ENCODE measurements around the gene TMEM131L. TPM values are rescaled to one million over a fixed set of nuclear protein-coding genes. Genes with fewer than 3 reads are reported as not detected.
"Not testable (repeated sequence)": the region's sequence is repeated elsewhere in the genome, so short reads cannot be mapped to it uniquely, and the experiment has no call there.

The TMEM131L gene
- polyA plus RNA-seq, 4 donors = 21.9 to 29.0 (median 27.0) TPM

- DNase-seq (ENCODE audit: low read depth in 4 of 4, low spot score in 3 of 4) = no peak
Measured at GRCh38 chr4:153603835-153604234, 137.7 kb downstream of the TMEM131L start.

GRCh38 chr4:153609070-153609469, 142.9 kb downstream of the TMEM131L start:
- not testable (repeated sequence) for DNase-seq (ENCODE audit: low read depth in 4 of 4, low spot score in 3 of 4)

- no peak for DNase-seq (ENCODE audit: low read depth in 4 of 4, low spot score in 3 of 4)
Measured at GRCh38 chr4:153610623-153611376, 144.6 kb downstream of the TMEM131L start.

GRCh38 chr4:153611679-153612078, 145.5 kb downstream of the TMEM131L start:
- no peak for DNase-seq (ENCODE audit: low read depth in 4 of 4, low spot score in 3 of 4)

DNA sequence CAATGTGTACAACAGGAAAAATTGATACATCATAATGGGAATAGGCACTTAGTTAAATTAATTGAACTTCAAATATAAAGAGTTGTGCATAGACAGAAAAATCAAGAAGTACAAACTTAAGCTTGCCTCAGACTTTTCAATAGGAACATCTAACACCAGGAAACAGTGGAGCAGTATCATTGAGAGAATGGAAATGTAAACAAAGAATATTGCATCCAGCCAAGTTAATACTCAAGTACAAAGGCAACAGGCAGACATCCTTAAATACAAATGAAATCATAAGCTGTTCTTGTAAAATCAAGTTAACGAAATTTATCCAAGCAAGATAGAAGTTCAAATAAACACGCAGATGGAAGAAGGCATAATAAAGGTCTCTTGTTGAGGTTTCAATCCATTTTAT, 146.7 kb downstream of the TMEM131L start:
- no peak for DNase-seq (ENCODE audit: low read depth in 4 of 4, low spot score in 3 of 4)

DNA sequence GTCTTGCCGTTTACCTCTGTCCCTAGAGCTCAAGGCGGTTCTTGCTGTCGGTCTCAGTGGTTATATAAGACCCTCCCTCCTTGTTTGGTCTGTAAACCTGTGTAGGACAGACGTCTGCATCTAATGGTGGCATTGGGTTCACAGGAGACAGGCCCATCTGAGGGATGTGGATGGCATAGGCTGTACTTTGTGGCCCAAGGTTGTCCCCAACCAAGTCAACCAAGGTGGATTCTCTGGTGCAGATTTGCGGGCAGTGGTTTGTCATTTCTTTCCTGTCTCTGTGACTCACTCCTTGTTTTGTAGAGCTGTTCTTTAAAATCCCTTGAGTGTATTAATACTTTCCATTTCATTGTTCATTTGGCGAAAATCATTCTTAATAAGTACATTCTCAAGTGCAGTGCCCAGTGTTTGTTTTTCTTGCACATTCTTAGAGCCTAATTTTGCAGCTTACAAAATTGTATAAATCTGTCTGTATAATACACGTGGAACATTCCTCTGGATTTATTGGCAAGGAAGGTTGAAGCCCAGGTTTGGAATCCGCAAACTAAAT, 149.9 kb downstream of the TMEM131L start:
- no peak for DNase-seq (ENCODE audit: low read depth in 4 of 4, low spot score in 3 of 4)

DNA sequence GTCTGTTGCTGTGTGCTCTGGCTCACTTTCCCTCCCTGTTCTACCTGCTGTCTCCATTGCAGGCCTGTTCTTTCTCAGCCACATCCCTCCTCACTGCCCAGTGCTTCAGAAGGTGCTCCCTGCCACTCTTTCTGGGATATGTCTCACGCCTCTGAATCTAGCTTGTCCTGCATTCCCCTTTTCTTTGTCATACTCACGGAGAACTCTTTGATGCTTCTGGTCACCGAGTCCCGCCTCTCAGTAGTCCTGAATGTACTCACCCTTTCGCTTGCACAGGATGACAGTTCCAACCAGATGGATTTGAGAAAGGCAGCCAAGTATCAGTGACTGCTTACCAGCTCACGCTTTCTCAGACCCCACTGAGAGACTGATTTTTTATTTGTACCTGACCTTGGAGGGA, 152.7 kb downstream of the TMEM131L start:
- DNase-seq (ENCODE audit: low read depth in 4 of 4, low spot score in 3 of 4) = no peak

DNA sequence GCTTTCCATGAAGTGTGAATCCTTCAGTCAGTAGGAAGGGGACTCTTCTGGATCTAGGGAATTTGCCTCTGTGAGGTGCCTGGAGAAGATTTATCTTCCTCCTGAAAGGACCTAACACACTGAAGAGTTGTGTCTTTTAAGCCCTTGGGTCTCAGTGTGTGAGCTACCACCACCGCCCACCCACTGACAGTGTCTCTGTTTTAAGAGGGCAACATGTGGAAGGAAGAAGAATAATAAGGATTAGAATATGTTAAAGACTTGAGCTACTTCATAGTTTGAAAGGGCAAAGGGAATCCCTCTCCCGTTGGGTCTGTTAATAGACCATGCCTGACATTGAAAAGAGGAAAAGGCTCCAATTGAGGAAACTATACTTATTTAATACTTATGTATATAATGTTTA, 153.7 kb downstream of the TMEM131L start:
- DNase-seq (ENCODE audit: low read depth in 4 of 4, low spot score in 3 of 4) = no peak

DNA sequence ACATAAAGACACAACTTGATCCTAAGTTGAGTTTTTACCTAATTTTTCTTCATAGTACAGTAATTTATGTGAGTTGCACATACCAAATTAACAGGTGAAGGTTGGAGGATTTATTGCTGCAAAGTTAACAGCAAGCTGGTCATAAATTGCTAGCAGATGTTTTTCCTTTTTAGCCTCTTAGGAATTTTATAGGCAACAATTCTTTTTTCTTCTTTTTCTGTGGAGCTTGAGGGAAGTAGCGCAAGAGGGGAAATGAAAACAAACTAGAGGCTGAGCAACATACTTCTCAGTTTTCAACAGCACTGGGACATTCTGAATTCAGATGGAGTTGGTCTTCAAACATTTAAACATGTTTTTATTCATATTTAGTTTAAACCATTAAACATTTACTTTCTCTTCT, 154.2 kb downstream of the TMEM131L start:
- DNase-seq (ENCODE audit: low read depth in 4 of 4, low spot score in 3 of 4) = no peak

GRCh38 chr4:153622093-153622492, 155.9 kb downstream of the TMEM131L start:
- DNase-seq (ENCODE audit: low read depth in 4 of 4, low spot score in 3 of 4) = no peak

DNA sequence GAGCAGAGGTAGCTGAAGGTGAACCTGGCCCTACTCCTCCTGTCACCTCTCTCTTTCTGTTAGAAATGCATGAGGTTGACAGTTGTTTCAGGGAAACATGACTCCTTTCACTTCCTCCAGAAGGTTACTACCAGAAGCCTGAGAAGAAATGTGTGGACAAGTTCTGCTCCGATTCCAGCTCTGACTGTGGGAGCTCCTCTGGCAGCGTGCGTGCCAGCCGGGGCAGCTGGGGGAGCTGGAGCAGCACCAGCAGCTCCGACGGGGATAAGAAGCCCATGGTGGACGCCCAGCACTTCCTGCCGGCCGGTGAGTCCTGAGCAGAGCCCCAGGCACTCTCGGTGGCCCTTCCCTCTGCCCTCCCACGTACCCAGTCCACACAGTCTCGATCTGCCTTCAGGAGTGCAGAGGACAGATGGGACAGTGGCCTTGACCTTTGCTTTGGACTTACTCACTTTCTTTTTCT, 156.6 kb downstream of the TMEM131L start:
- DNase-seq (ENCODE audit: low read depth in 4 of 4, low spot score in 3 of 4) = no peak

GRCh38 chr4:153623491-153623890, 157.3 kb downstream of the TMEM131L start:
- DNase-seq (ENCODE audit: low read depth in 4 of 4, low spot score in 3 of 4) = no peak

DNA sequence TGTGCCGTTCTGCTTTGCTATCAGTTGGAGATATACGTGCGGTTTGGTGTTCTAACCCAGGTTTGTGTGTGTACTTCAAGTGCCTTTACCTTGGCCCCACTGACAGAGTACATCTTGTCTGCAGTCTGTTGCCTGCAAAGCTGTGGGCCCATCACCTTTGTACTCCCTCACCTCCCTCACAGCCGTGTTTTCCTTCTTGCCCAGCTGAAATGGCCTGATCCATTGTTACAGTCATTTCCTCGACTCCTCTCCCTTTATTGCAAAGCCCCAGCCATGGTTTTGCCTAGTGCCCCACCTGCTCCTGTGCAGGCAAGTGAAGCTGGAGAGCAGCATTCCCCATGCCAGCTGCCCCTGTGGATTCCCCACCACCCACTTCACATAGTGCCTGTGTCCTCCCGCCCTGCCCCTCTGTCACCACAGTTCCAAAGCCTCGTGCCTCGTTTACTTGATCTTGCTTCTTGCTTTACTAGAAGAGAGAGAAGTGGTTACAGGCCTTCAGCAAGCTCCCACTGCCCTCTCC, 162.7 kb downstream of the TMEM131L start:
- no peak for DNase-seq (ENCODE audit: low read depth in 4 of 4, low spot score in 3 of 4)

GRCh38 chr4:153629776-153630175, 163.6 kb downstream of the TMEM131L start:
- DNase-seq (ENCODE audit: low read depth in 4 of 4, low spot score in 3 of 4) = no peak

GRCh38 chr4:153634738-153635353, 168.7 kb downstream of the TMEM131L start:
- no peak for DNase-seq (ENCODE audit: low read depth in 4 of 4, low spot score in 3 of 4)

- DNase-seq (ENCODE audit: low read depth in 4 of 4, low spot score in 3 of 4) = no peak
Measured at GRCh38 chr4:153635846-153636245, 169.7 kb downstream of the TMEM131L start.

GRCh38 chr4:153637201-153637600, 171.0 kb downstream of the TMEM131L start:
- DNase-seq (ENCODE audit: low read depth in 4 of 4, low spot score in 3 of 4) = no peak

DNA sequence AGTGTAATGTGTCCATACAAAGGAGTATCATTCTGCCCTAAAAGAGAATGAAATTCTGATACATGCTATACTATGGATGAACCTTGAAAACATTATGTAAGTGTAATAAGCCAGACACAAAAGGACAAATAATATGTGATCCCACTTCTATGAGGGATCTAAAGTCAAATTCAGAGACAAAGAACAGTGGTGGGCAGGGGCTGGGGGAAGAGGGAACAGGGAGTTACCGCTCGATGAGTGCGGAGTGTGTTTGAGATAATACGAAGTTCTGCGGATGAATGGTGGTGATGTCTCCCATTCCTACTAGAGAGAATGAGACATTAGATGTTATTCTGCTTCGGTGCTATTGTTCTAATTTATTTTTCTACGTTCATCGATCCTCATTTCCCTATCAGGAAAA, 171.9 kb downstream of the TMEM131L start:
- DNase-seq (ENCODE audit: low read depth in 4 of 4, low spot score in 3 of 4) = no peak

DNA sequence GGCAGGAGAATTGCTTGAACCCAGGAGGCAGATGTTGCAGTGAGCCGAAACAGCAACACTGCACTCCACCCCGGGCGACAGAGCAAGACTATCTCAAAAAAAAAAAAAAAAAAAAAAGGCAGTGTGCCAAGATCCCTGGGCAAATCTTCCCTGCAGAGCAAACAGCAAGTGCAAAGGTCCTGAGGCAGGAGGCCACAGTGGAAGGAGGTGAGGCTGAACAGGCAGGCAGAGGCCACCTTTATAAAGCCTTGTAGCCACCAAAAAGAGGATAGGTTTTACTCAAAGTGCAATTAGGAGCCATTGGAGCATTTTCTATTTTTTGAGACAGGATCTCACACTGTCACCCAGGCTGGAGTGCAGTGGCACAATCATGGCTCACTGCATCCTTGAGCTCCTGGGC, 172.8 kb downstream of the TMEM131L start:
- DNase-seq (ENCODE audit: low read depth in 4 of 4, low spot score in 3 of 4) = no peak

DNA sequence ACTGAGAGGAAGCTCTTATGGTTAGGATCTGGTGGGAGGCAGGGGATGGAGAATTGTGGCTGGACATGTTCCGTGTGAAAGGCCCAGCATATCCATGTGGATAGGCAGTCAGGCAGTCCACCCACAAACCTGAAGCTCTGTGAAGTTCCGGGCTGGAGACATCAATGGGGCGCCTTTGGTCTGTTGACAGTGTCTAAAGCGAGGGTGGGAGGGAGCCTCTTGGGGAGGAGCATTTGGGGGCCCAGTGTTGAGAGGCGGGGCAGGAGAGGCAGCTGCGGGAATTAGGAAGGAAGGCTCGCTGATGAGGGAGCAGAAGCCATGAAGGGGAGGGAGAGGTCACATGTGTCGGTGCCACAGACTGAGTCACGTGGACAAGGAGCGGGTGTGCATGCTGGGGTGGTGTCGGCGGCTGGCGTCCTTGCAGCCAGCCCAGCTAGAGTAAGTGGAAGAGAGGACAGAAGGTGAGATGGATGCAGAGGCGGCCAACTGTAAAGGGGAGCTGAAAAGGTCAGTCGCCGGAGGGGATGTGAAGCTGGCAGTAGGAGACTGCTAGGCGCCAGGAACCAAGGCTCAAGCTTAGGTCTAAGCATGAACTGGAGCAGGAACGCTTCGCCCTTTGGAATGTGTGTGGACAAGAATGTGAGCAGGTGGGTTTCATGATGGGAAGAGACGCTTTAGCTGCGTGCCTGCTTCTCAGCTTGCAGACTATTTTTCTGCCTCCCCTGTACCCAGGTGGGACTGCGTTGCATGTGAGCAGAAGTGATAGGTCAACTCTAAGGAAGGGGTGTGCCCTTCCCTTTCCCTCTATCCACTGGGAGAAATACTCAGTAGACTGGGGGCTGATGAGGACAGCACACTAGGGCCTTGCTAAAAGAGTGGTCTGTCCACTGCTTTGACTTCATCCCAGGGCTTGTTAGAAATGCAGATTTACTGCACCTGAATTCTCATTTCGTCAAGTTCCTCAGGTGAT, 174.0 kb downstream of the TMEM131L start:
- no peak for DNase-seq (ENCODE audit: low read depth in 4 of 4, low spot score in 3 of 4)

- no peak for DNase-seq (ENCODE audit: low read depth in 4 of 4, low spot score in 3 of 4)
Measured at GRCh38 chr4:153641532-153641931, 175.4 kb downstream of the TMEM131L start.

Data from right renal pelvis (tissue), 4 donors.